HG02973 (cell line): ENCODE data around the gene TPT1.
A peak's percentile ranks its signal among the peaks of the same experiment; 100 is the strongest.
"Not testable (repeated sequence)": the region's sequence is repeated elsewhere in the genome, so short reads cannot be mapped to it uniquely, and the experiment has no call there.

Source experiments
- ATAC-seq: cut with Tn5 transposase; IDR thresholded peaks from one replicate; pipeline ENCODE4 v1.9.1; 2021; ENCODE audit warnings: moderate library complexity; ENCODE audit not compliant: unreplicated experiment

The TPT1 gene

DNA sequence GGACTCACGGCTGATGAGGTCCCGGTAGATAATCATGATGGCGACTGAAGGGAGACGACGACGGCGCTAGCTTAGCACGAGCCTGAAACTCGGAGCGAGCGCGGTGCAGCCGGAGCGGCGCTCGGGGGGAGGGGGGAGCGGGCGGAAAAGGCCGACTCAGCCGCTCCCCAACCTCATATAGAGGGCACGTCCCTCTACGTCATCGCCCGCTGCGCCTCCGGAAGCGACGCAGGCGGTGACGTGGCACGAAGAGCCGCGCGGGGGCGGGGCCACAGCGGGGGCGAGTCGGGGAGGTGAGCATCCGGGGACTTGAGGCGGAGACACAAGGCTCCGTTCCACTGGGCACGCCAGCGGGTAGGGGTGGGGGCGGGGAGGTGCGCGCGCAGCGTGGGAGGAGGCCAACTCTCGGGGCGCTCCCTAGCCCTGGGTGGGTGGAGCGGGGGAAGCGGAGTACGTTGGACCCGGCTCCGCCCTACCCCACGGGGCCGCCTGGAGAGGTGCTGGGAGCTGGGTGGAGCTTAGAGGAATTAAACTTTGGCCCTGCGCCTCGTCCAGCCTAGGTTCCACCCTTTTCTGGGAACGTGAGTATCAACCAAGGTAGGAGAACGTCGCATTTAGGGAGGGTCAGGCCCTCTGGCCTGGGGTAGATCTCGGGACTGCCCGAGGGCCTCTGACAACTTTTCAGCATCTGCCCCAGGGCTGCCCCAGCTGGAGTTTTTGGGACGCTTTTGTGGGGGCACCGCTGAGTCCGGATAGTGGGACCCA is at the start of gene TPT1:
TSS of gene TPT1 (minus strand) at position 150 of the 765 bp plus-strand sequence. CDS start at position 36, 114 bp downstream.
- peak; percentile 79 for ATAC-seq

DNA sequence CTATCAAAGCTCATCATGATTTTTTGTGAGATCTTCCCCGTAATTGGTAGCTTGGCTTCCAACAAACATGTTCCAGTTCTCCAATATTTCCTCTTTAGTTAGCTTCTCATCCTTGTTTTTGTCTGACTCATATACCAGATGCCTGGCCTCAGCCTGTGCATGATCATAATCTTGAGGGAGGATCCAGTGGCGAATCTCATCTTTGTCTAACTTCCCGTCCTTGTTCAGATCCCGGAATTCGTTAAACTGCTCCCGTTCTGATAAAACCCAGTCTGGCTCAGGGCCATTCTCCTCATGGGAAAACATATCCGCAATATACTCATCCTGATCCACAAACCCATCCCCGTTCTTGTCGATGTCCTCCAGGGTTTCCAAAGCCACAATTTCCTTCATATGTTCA is 49.4 kb upstream of the TPT1 start:
- ATAC-seq: not testable (repeated sequence)

DNA sequence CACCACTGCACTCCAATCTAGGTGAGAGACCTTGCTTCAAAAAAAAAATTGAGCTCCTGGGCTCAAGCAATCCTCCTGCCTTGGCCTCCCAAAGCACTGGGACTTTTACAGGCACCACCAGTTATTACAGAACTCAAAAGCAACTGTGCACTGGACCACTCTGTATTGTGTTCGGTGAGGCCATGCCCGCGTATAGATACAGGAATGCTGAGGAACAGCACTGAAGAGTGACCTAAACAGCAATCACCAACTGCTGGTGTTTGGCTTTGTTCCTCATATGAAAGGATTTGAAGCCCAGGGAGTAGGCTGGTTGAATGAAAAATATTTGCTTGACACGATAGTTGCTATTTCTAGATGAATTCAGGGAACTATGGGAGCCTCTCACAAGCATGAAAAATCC is 47.7 kb upstream of the TPT1 start:
- ATAC-seq: no peak

DNA sequence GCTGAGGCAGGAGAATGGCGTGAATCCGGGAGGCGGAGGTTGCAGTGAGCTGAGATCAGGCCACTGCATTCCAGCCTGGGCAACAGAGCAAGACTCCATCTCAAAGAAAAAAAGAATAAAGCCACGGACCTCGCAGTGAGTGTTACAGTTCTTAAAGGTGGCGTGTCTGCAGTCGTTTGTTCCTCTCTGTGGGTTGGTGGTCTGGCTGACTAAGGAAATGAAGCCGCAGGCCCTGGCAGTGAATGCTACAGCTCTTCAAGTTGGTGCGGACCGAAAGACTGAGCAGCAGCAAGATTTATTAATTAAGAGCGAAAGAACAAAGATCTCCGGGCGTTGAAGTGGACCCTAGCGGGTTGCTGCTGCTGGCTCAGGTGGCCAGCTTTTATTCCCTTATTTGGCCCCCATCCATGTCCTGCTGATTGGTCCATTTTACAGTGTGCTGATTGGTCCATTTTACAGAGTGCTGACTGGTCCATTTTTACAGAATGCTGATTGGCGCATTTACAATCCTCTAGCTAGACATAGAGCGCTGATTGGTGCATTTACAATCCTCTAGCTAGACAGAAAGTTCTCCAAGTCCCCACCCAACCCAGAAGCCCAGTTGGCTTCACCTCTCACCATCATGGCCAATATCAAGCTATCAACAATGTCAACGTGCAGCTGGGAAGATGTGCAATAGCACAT is 46.1 kb upstream of the TPT1 start:
- ATAC-seq: not testable (repeated sequence)

DNA sequence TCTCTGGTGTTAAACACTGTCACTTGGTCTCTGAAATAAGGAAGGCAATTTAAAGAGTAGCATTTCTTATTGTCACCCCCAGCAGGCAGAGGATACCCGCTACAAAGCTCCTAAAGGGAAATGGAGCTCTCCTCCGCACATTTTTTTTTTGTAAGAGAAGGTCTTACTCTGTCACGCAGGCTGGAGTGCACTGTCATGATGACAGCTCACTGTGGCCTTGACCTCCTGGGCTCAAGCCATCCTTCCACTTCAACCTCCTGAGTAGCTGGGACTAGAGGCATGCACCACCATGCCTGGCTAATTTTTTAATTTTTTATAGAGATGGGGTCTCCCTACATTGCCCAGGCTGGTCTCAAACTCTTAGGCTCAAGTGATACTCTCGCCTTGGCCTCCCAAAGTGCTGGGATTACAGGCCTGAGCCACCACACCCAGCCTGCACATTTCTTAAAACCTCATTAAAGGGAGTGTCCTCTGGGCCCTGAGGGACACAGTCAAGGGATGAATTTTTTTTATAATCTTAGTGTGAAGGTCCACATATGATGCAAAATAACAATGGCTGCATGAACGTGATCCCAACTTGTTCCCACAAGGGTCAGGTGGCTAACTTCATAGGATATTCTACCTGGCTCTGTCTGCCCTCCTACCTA is 45.0 kb upstream of the TPT1 start:
- ATAC-seq: no peak

DNA sequence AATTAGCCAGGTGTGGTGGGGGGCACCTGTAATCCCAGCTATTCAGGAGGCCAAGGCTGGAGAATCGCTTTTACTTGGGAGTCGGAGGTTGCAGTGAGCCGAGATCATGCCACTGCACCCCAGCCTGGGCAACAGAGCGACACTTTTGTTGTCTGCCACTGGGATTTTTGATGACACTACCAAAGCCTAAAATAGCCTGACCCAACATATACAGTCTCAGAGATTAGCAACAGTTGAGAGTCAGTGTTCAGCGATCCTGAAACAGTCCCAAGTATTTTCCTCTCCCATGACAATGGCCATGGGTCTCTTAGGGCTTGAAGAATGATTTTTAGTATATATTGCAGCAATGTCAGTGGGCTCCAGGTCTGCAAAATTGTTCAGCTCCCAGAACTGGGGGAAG is 44.3 kb upstream of the TPT1 start:
- ATAC-seq: no peak

DNA sequence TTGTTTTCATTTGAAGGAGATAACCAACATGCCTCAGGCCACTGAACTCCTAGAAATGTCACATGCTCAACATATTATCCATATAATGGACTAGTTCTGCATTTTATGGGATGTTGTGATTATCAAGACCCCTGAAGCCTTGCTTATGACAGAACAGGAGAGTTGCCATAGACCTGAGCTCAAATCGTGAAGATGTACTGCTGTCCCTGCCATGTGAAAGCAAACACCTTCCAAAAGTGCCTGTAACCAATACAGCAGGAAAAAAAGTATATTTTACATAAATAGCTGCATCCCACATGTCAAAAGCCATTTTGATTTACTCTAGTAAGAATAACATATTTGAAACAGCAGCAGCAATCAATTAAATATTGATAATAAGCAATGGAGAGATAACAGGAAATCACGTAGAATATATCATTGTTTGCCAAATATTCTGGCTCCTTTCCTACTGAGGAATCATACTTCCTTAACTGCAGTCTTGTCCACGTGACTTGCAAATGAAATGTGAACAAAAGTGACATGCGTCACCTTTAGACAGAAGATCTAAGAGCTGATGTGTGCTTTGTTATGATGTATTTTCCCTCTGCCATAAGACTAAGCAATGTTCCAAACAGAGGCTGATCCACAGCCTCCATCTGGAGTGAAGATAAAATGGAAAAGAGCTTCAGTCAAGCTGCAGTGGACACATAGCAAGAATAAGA is 43.6 kb upstream of the TPT1 start:
- no peak for ATAC-seq

DNA sequence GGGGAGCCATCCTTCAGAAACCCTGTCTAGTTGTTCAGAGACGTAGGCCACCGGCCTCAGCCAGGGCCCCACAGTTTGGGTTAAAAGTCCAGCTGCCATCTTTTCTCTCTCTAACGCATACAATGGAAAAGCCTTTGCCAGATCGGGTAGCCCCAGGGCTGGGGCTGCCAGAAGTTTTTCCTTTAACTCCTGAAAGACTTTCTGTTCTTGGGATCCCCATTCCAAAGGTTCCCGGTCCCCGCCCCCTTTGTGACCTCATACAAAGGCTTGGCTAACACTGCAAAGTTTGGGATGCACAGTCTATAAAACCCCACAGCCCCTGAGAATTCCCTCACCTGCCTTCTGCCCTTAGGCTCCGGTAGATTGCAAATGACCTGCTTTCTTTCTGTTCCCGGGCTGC is 41.8 kb upstream of the TPT1 start:
- ATAC-seq: not testable (repeated sequence)

DNA sequence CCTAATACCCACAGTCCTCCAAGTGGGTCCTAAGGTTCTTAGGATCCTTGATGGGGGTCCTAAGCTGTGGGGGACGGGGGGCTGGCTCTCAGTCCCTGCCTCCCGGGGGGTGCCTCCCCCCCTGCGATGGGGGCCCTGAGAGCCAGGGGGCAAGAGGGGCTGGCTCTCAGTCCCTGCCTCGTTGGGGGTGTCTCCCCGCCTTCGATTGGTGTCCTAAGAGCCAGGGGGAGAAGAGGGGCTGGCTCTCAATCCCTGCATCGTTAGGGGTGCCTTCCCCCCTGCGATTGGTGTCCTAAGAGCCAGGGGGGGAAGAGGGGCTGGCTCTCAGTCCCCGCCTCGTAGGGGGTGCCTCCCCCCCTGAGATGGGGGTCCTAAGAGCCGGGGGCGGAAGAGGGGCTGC is 40.2 kb upstream of the TPT1 start:
- no peak for ATAC-seq

DNA sequence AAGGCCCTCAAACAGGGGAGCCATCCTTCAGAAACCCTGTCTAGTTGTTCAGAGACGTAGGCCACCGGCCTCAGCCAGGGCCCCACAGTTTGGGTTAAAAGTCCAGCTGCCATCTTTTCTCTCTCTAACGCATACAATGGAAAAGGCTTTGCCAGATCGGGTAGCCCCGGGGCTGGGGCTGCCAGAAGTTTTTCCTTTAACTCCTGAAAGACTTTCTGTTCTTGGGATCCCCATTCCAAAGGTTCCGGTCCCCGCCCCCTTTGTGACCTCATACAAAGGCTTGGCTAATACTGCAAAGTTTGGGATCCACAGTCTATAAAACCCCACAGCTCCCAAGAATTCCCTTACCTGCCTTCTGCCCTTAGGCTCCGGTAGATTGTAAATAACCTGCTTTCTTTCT is 39.7 kb upstream of the TPT1 start:
- not testable (repeated sequence) for ATAC-seq

DNA sequence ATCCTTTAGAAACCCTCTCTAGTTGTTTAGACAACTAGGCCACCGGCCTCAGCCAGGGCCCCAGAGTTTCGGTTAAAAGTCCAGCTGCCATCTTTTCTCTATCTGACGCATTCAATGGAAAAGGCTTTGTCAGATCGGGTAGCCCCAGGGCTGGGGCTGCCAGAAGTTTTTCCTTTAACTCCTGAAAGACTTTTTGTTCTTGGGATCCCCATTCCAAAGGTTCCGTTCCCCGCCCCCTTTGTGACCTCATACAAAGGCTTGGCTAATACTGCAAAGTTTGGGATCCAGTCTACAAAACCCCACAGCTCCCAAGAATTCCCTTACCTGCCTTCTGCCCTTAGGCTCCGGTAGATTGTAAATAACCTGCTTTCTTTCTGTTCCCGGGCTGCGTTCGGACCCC is 38.5 kb upstream of the TPT1 start:
- not testable (repeated sequence) for ATAC-seq

DNA sequence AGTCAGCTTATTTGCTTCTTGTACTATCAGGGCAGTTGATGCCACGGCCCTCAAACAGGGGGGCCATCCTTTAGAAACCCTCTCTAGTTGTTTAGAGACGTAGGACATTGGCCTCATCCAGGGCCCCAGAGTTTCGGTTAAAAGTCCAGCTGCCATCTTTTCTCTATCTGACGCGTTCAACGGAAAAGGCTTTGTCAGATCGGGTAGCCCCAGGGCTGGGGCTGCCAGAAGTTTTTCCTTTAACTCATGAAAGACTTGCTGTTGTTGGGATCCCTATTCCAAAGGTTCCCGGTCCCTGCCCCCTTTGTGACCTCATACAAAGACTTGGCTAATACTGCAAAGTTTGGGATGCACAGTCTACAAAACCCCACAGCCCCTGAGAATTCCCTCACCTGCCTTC is 37.8 kb upstream of the TPT1 start:
- ATAC-seq: not testable (repeated sequence)

DNA sequence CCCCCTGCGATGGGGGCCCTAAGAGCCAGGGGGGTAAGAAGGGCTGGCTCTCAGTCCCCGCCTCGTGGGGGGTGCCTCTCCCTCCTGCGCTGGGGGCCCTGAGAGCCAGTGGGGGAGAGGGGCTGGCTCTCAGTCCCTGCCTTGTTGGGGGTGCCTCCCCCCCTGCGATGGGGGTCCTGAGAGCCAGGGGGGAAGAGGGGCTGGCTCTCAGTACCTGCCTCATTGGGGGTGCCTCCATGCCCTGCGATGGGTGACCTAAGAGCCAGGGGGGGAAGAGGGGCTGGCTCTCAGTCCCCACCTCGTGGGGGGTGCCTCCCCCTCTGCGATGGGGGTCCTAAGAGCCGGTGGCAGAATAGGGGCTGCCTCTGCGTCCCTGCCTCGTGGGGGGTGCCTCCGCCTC is 36.3 kb upstream of the TPT1 start:
- ATAC-seq: not testable (repeated sequence)

DNA sequence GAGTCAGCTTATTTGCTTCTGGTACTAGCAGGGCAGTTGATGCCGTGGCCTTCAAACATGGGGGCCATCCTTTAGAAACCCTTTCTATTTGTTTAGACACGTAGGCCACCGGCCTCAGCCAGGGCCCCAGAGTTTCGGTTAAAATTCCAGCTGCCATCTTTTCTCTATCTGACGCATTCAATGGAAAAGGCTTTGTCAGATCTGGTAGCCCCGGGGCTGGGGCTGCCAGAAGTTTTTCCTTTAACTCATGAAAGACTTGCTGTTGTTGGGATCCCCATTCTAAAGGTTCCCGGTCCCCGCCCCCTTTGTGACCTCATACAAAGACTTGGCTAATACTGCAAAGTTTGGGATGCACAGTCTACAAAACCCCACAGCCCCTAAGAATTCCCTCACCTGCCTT is 35.7 kb upstream of the TPT1 start:
- not testable (repeated sequence) for ATAC-seq

DNA sequence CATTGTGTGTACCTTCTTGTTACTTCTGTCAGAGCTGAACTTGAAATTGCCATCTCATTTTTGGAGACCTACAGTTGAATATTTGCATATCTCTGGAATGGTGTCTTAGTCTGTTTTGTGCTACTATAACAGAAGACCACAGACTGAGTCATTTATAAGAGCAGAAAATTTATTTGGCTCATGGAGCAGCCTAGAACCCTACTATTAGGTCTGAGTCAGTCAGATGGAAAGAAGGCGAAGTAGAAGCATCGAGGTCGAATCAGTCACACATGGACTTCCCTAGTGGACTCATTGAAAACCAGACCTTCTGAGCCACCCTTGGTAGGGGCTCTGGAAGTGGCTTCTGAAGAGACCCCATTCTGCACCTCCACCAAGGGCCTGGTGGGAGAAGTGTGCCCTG is 33.9 kb upstream of the TPT1 start:
- ATAC-seq: no peak

DNA sequence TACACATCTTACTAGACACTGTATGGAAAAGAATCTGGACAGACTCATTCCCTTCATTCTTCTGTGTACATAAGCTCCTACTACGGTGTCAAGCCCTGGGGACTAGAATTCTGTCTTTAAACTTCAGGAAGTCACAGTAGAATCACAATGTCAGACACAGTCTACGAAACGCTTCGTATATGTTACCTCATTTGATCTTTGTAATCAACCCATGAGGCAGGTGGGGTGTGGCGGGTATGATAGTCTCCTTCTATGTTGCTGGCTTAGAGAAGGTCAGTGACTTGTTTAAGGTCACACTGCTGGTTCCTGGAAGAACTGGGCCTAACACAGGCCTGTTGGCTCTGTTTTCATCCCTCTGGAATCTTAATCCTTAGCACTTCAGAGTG is 32.2 kb upstream of the TPT1 start:
- ATAC-seq: no peak

DNA sequence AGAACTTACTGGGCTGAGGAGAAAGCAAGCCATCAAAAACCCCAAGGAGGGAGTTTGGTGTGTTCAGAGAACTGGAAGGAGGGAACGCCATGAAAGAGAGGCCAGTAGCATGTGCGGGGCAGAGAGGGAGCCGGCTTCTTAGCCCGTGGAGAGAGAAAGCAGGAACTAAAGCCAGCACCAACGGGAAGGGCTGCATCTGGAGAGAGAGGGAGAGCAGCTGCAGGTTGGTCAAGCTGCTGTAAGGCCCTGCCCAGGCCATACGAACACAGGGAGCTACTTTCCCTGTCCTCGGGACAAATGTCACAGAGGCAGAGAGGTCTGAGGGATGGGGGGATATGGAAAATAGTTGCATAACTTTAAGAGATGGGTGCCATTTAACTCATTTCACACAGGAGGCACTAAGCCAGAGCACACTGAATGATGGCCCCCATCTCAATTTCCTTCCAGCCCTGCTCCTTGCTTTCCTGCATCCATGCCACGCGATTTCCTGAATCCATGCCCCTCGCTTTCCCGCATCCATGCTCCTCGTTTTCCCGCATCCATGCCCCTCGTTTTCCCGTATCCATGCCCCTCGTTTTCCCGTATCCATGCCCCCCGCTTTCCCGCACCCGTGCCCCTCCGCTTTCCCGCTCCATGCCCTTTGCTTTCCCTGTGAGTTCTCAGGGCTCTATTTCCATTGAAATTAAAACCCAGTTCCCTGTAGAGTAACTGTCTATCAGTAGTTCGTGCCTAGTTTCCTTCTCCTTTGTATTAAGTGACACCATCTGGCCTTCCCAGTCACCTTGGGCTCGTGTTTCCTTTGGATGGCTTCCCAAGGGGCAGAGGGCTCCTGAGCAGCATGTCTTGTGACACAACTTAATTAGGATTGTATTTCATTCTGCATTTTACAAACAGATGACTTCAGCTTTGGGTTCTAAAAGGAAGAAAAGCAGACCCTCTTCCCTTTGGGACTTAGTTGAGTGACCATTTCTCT is 31.5 kb upstream of the TPT1 start:
- ATAC-seq: no peak

DNA sequence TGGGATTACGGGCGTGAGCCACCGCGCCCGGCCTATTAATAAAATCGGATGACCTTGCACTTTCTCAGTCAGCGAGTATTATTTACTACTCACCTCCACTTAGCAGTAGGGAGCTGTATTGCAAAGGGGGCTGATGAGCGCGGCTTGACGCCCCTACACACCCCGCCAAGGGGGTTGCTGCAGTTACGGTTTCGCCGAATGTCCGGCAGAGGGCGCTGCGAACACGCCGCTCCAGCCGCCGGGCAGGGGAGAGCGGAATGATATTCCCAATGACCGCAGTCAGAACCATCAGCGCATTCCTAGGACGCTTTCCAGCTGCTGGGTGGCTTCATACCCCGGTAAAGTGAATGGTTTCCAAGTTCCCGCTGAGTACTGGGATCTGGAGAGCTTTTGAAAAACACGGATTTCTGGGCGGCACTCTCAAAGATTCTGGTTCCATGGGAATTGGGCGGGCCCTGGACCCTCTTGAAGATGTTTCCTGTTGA is 30.0 kb upstream of the TPT1 start:
- ATAC-seq: no peak

DNA sequence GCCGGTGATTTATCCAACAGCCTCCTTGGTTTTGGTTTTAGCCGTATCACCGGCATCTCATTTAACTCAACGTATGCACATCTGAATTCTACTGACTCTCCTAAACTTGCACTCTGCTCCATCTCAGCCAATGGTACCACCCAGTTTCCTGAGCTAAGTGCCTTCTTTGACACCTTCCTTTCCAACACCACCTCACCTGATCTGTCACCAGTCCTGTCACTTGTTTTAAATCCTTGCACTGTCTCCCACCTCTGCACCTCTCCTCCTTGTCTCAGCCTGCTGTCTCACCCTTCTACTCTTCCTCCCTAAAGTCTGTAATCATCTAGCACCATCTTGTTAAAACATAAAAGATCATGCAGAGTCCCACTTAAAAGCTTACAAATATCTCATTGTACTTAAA is 28.1 kb upstream of the TPT1 start:
- ATAC-seq: no peak

DNA sequence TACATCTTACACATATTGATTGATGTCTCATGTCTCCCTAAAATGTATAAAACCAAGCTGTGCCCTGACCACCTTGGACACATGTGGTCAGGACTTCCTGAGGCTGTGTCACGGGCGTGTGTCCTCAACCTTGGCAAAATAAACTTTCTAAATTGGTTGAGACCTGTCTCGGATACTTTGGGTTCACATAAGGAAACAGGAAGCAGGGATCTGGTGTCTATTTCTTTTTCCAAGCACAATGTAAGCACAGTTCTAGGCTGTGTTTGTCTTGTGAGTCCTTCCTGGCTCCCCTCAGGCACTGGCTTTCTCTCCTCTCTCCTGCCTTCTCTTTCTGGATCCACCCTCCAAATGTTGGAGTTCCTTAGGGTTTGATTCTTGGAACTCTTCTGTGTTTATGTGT is 27.6 kb upstream of the TPT1 start:
- no peak for ATAC-seq
